Measurements from ENCODE around the gene STPG2.

Gene STPG2

GRCh38 chr4:97593248-97593647 is 550.0 kb downstream of the STPG2 start:
- Histone ChIP-seq H3K27me3 (ENCODE audit: insufficient read depth, low read length) (no peaks in the 10 kb centered on the region), H3F3A (ENCODE audit: insufficient read depth, low read length) (no peaks in the 10 kb centered on the region), H3K4me1 (ENCODE audit: insufficient read depth, low read length, severe bottlenecking) (no peaks in the 10 kb centered on the region), H3K36me3 (ENCODE audit: insufficient read depth, low read length) (no peaks in the 10 kb centered on the region), H2AFZ (ENCODE audit: low read length) (no peak overlapping the region), H3K4me3 (ENCODE audit: low read depth, low read length, poor library complexity, severe bottlenecking) (no peak overlapping the region), H3K4me2 (ENCODE audit: low read length) (no peak overlapping the region), H3K9ac (ENCODE audit: low read length) (no peak overlapping the region), H3K9me2 (ENCODE audit: low read depth, low read length) (no peaks in the 10 kb centered on the region), H3K79me2 (ENCODE audit: insufficient read depth, low read length) (no peaks in the 10 kb centered on the region), H3K27ac (ENCODE audit: low read depth, low read length, poor library complexity, severe bottlenecking) (no peak overlapping the region), H3K9me3 (ENCODE audit: low read length) (no peaks in the 10 kb centered on the region), H4K20me1 (ENCODE audit: insufficient read depth, low read length) (no peaks in the 10 kb centered on the region)
- TF ChIP-seq EZH2 (IDR thresholded peaks at IDR 0.05; ENCODE audit: borderline replicate concordance, low read length) (no peak), CTCF (IDR thresholded peaks at IDR 0.05; ENCODE audit: low read length) (no peak)

- no peaks in the 10 kb centered on the region for H3F3A ChIP-seq (ENCODE audit: insufficient read depth, low read length)
- no peaks in the 10 kb centered on the region for H3K79me2 ChIP-seq (ENCODE audit: insufficient read depth, low read length)
- no peak overlapping the region for H2AFZ ChIP-seq (ENCODE audit: low read length)
- no peak overlapping the region for H3K4me2 ChIP-seq (ENCODE audit: low read length)
- no peaks in the 10 kb centered on the region for H3K36me3 ChIP-seq (ENCODE audit: insufficient read depth, low read length)
- H3K27ac ChIP-seq (ENCODE audit: low read depth, low read length, poor library complexity, severe bottlenecking): no peak overlapping the region
- H3K9me3 ChIP-seq (ENCODE audit: low read length): no peaks in the 10 kb centered on the region
- H3K9me2 ChIP-seq (ENCODE audit: low read depth, low read length): no peaks in the 10 kb centered on the region
- H3K4me3 ChIP-seq (ENCODE audit: low read depth, low read length, poor library complexity, severe bottlenecking): no peak overlapping the region
- H3K4me1 ChIP-seq (ENCODE audit: insufficient read depth, low read length, severe bottlenecking): no peaks in the 10 kb centered on the region
- no peaks in the 10 kb centered on the region for H4K20me1 ChIP-seq (ENCODE audit: insufficient read depth, low read length)
- no peak for TF ChIP-seq EZH2 (IDR thresholded peaks at IDR 0.05; ENCODE audit: borderline replicate concordance, low read length)
- H3K27me3 ChIP-seq (ENCODE audit: insufficient read depth, low read length): no peaks in the 10 kb centered on the region
- H3K9ac ChIP-seq (ENCODE audit: low read length): no peak overlapping the region
These were observed 553.0 kb downstream of the STPG2 start for GRCh38 chr4:97590266-97590665.

GRCh38 chr4:97589481-97590196 is 553.6 kb downstream of the STPG2 start:
- no peaks in the 10 kb centered on the region for H3K4me1 ChIP-seq (ENCODE audit: insufficient read depth, low read length, severe bottlenecking)
- no peaks in the 10 kb centered on the region for H3K79me2 ChIP-seq (ENCODE audit: insufficient read depth, low read length)
- H3K9me2 ChIP-seq (ENCODE audit: low read depth, low read length): no peaks in the 10 kb centered on the region
- no peaks in the 10 kb centered on the region for H3K36me3 ChIP-seq (ENCODE audit: insufficient read depth, low read length)
- H3K27me3 ChIP-seq (ENCODE audit: insufficient read depth, low read length): no peaks in the 10 kb centered on the region
- H3K9ac ChIP-seq (ENCODE audit: low read length): no peak overlapping the region
- H3F3A ChIP-seq (ENCODE audit: insufficient read depth, low read length): no peaks in the 10 kb centered on the region
- no peak overlapping the region for H3K4me3 ChIP-seq (ENCODE audit: low read depth, low read length, poor library complexity, severe bottlenecking)
- no peak overlapping the region for H3K4me2 ChIP-seq (ENCODE audit: low read length)
- H4K20me1 ChIP-seq (ENCODE audit: insufficient read depth, low read length): no peaks in the 10 kb centered on the region
- H3K9me3 ChIP-seq (ENCODE audit: low read length): no peaks in the 10 kb centered on the region
- no peak for TF ChIP-seq CTCF (IDR thresholded peaks at IDR 0.05; ENCODE audit: low read length)
- TF ChIP-seq EZH2 (IDR thresholded peaks at IDR 0.05; ENCODE audit: borderline replicate concordance, low read length): no peak
- H2AFZ ChIP-seq (ENCODE audit: low read length): no peak overlapping the region
- H3K27ac ChIP-seq (ENCODE audit: low read depth, low read length, poor library complexity, severe bottlenecking): no peak overlapping the region

- Histone ChIP-seq H3K9ac (ENCODE audit: low read length) (no peak overlapping the region), H3K9me3 (ENCODE audit: low read length) (no peaks in the 10 kb centered on the region), H3K27me3 (ENCODE audit: insufficient read depth, low read length) (no peaks in the 10 kb centered on the region), H3K4me1 (ENCODE audit: insufficient read depth, low read length, severe bottlenecking) (no peaks in the 10 kb centered on the region), H3K4me2 (ENCODE audit: low read length) (no peak overlapping the region), H3K36me3 (ENCODE audit: insufficient read depth, low read length) (no peaks in the 10 kb centered on the region), H3F3A (ENCODE audit: insufficient read depth, low read length) (no peaks in the 10 kb centered on the region), H2AFZ (ENCODE audit: low read length) (no peak overlapping the region), H3K79me2 (ENCODE audit: insufficient read depth, low read length) (no peaks in the 10 kb centered on the region), H4K20me1 (ENCODE audit: insufficient read depth, low read length) (no peaks in the 10 kb centered on the region), H3K9me2 (ENCODE audit: low read depth, low read length) (no peaks in the 10 kb centered on the region), H3K4me3 (ENCODE audit: low read depth, low read length, poor library complexity, severe bottlenecking) (no peak overlapping the region), H3K27ac (ENCODE audit: low read depth, low read length, poor library complexity, severe bottlenecking) (no peak overlapping the region)
- TF ChIP-seq CTCF (IDR thresholded peaks at IDR 0.05; ENCODE audit: low read length) (no peak), EZH2 (IDR thresholded peaks at IDR 0.05; ENCODE audit: borderline replicate concordance, low read length) (no peak)
These were observed 555.4 kb downstream of the STPG2 start for GRCh38 chr4:97587912-97588311.
